ENCODE measurements around the gene HIP1.
"Not testable (repeated sequence)": the region's sequence is repeated elsewhere in the genome, so short reads cannot be mapped to it uniquely, and the experiment has no call there.

The HIP1 gene

DNA sequence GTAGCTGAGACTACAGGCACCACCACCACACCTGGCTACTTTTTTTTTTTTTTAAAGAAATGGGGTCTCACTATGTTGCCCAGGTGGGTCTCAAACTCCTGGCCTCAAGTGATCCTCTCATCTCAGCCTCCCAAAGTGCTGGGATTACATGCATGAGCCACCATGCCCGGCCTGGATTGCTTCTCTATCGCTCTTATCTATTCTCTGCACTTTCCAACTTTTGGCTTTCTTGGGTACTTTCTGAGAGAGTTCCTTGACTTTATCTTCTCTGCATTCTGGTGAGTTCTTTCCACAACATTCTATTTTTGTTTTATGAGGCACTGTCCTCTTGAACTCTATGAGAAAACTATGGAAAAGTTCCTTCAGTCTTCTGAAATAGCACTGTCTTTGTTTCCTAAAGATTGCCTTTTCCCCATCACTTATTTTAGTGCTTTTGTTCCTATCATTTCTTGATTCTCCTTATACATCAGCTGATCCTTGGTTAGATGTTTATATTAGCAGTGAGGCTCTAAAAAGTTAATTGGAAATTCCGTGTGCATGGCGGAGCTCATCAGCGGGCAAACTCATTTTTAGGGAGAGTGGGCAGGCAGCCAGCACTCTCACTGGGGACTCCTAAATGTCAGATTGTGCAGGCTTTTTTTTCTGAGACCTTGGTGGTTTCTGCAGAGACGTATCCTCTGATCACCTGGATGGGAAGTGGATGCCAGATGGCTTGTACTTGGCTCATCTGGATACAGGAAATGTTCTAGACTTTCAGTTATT lies 43.9 kb downstream of the HIP1 start:
- no peak for DNase-seq (ENCODE audit: extremely low read depth, low read depth)
- TF ChIP-seq CTCF (IDR thresholded peaks at IDR 0.05; ENCODE audit: low read depth, low read length, missing control alignments) = no peak
- no peak overlapping the region for H3K4me3 ChIP-seq (replicated peaks; ENCODE audit: low read depth, low read length)

DNA sequence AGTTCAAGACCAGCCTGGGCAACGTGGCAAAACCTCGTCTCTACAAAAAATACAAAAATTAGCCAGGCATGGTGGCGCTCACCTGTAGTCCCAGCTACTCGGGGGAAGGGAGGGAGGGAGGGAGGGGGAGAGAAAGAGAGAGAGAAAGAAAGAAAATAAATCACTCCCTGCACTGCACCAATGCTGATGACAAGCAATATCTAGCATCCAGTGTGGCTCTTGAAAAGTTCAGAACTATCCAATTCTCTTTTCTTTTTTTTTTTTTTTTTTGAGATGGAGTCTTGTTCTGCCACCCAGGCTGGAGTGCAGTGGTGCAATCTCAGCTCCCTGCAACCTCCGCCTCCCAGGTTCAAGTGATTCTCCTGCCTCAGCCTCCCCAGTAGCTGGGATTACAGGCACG lies 45.1 kb downstream of the HIP1 start:
- DNase-seq (ENCODE audit: extremely low read depth, low read depth); H3K4me3 ChIP-seq (replicated peaks; ENCODE audit: low read depth, low read length): not testable (repeated sequence)

- TF ChIP-seq CTCF (IDR thresholded peaks at IDR 0.05; ENCODE audit: low read depth, low read length, missing control alignments) = no peak
- no peak for DNase-seq (ENCODE audit: extremely low read depth, low read depth)
- H3K4me3 ChIP-seq (replicated peaks; ENCODE audit: low read depth, low read length) = no peak overlapping the region
These were observed 46.8 kb downstream of the HIP1 start for GRCh38 chr7:75691793-75692543.

- no peak for TF ChIP-seq CTCF (IDR thresholded peaks at IDR 0.05; ENCODE audit: low read depth, low read length, missing control alignments)
- no peak overlapping the region for H3K4me3 ChIP-seq (replicated peaks; ENCODE audit: low read depth, low read length)
- no peak for DNase-seq (ENCODE audit: extremely low read depth, low read depth)
These were observed 48.6 kb downstream of the HIP1 start for GRCh38 chr7:75690121-75690523.

DNA sequence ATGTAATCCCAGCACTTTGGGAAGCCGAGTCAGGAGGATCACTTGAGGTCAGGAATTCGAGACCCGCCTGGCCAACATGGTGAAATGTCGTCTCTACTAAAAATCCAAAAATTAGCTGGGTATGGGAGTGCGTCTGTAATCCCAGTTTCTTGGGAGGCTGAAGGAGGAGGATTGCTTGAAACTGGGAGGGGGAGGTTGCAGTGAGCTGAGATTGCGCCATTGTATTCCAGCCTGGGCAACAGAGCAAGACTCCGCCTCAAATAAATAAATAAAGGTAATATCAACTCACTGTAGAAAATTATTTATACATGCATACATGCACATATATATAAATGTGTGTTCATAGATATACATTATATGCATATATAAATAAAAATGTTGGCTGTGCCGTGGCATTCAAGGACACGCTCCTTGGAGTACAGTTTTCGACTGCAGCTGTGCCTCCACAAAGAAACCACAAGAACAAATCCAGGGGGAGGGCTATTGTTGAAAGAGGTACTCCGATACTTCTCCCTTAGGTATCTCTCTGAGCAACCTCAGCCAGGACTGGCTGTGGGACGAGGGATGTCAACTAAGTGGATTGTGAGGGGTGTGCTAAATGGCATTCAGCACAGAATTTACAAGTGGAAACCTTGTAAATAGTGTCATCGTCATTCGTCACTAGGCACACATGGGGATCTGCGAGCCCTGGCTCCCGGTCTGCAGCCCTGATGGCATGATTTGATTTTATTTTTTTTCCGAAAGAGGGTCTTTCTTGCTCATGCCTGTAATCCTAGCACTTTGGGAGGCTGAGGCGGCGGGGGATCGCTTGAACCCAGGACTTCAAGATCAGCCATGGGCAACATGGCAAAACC lies 49.3 kb downstream of the HIP1 start:
- H3K4me3 ChIP-seq (replicated peaks; ENCODE audit: low read depth, low read length) = no peak overlapping the region
- DNase-seq (ENCODE audit: extremely low read depth, low read depth) = no peak
- no peak for TF ChIP-seq CTCF (IDR thresholded peaks at IDR 0.05; ENCODE audit: low read depth, low read length, missing control alignments)

DNA sequence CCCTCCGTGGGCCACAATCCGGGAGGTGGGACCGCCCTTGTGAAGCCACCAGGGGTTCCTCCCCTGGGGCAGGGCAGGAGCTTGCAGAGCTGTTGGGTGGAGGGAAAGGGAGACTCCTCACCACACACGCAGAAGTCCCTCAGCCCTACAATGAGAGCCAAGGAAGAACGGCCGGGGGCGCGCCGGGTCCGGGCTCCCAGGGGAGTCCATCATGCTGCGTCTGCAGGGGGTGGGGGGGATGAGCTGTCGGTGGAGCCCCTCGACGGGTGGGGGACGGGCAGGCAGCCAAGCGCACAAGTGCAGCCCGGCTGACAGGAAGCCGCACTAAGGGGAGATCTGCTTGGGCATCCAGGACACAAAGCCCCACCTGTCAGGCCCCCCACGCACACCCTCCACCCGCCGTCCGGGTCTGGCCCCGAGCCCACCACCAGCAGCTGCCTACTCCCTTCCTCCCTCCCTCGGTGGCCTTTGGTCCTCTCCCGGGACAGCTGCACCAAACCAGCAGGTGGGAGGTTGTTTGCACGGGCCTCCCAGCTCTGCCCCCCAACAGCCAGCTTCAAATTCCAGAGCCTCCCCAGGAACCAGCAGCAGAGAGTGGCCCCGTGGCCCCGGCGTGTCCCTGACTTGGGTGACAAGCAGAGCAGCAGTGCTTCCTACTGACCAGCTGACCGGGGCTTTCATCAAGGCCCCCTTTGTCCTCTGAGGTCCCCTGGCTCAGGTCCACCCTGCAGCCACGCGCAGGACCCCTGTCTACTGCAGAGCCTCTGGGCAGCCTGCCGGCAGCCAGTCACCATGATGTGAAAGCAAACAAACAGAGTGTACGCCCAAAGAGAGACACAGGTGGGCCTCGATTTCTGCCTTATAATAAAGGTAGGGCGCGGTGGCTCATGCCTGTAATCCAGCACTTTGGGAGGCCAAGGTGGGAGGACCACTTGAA lies 50.3 kb downstream of the HIP1 start:
- H3K4me3 ChIP-seq (replicated peaks; ENCODE audit: low read depth, low read length) = no peak overlapping the region

More for the DNA sequence above, 50.3 kb downstream of the HIP1 start:
- TF ChIP-seq CTCF (IDR thresholded peaks at IDR 0.05; ENCODE audit: low read depth, low read length, missing control alignments) = no peak
- no peak for DNase-seq (ENCODE audit: extremely low read depth, low read depth)

Measured in HFF-Myc (cell line).